HS-5 (cell line): ENCODE data around the gene CBX6.

Experiments
- DNase-seq: peaks from one replicate; pipeline ENCODE4 v3.0.0-alpha.2; 2012; ENCODE audit warnings: low read depth

The CBX6 gene

GRCh38 chr22:38819387-38819940, 52.6 kb downstream of the CBX6 start:
- no peak for DNase-seq

GRCh38 chr22:38817196-38817595, 54.8 kb downstream of the CBX6 start:
- no peak for DNase-seq

- DNase-seq: no peak
Measured at GRCh38 chr22:38815842-38816241, 56.2 kb downstream of the CBX6 start.
